ENCODE measurements around the gene MCUR1.
"Not testable (repeated sequence)": the region's sequence is repeated elsewhere in the genome, so short reads cannot be mapped to it uniquely, and the experiment has no call there.

MCUR1 gene

DNA sequence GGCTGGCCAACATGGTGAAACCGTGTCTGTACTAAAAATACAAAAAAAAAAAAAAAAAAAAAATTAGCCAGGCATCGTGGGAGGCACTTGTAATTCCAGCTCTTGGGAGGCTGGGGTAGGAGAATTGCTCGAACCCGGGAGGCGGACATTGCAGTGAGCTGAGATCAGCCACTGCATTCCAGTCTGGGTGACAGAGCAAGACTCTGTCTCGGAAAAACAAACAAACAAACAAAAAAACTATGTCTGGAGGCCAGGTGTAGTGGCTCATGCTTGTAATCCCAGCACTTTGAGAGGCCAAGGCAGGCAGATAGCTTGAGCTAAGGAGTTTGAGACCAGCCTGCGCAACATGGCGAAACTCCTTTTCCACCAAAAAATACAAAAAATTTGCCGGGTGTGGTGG is 38.9 kb downstream of the MCUR1 start:
- not testable (repeated sequence) for H3K4me3 Mint-ChIP-seq; H3K4me1 Mint-ChIP-seq (ENCODE audit: low read depth); H3K36me3 Mint-ChIP-seq (ENCODE audit: low read depth); H3K27ac Mint-ChIP-seq; H3K9me3 Mint-ChIP-seq; H3K27me3 Mint-ChIP-seq (ENCODE audit: low read depth)

- H3K36me3 Mint-ChIP-seq (ENCODE audit: low read depth); H3K27me3 Mint-ChIP-seq (ENCODE audit: low read depth); H3K4me1 Mint-ChIP-seq (ENCODE audit: low read depth); H3K9me3 Mint-ChIP-seq; H3K4me3 Mint-ChIP-seq; H3K27ac Mint-ChIP-seq: not testable (repeated sequence)
Observed at GRCh38 chr6:13772358-13773030, 41.9 kb downstream of the MCUR1 start.

DNA sequence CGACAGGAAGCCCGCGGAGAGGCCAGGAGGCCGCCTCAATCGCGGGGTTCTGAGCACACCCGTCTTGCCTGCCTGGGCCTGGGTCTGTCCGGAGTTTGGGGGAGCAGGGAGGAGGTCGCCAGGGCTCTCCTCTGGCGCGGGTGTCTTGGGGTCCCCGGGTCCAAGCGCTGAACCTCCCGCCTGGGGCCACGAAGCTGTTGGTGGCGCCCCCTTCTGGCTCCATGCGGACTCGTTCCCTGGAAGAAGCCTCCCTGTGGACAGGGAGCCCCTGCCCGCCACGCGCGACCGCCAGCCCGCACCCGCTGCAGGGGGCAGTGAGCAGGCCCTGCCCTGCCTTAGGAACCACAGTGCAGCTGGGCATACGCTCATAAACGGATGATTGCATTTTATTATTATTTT is 44.7 kb downstream of the MCUR1 start:
- no peaks in the 10 kb centered on the region for H3K9me3 Mint-ChIP-seq
- no peaks in the 10 kb centered on the region for H3K27me3 Mint-ChIP-seq (ENCODE audit: low read depth)
- no peaks in the 10 kb centered on the region for H3K36me3 Mint-ChIP-seq (ENCODE audit: low read depth)
- no peak overlapping the region for H3K4me3 Mint-ChIP-seq
- H3K27ac Mint-ChIP-seq, result no peak overlapping the region
- peaks cover 23% of the 10 kb centered on the region for H3K4me1 Mint-ChIP-seq (ENCODE audit: low read depth)

- Mint-ChIP-seq H3K27ac (peak overlapping the region; percentile 59), H3K4me3 (no peak overlapping the region), H3K36me3 (ENCODE audit: low read depth) (no peaks in the 10 kb centered on the region), H3K9me3 (no peaks in the 10 kb centered on the region), H3K4me1 (ENCODE audit: low read depth) (peaks cover 23% of the 10 kb centered on the region), H3K27me3 (ENCODE audit: low read depth) (no peaks in the 10 kb centered on the region)
Observed at GRCh38 chr6:13769034-13769654, 45.2 kb downstream of the MCUR1 start.

DNA sequence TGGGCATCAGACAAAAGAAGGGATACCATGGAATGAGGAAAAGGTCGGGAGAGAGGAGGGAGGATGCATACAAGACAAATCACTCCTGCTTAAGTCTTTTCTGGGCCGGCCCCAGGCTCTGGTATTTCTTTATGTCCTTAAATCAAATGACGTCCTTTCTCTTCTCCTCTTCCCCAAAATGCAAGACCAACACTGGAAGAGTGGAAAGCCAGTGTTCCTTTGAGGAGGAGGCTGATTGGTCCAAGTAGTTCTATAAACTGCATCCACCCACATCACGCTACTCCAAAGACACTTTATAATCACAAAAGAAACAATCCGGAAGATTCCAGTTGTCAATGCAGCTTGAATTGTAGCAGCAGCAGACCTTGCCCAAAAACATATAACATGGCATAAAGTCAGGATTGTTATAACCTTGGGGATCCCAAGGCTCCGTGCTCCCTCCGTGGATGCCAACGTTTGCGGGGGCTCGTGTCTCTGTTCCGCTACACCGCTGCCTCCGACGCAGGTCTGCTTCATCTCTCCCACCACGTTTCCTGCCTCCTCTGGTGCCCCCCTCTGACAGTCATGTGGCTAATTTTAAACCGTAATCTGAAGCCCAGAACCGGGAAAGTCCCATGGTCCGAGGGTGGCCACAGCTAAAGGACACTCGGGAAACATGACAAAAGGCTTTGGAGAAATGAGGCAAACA is 47.1 kb downstream of the MCUR1 start:
- Mint-ChIP-seq H3K27ac (no peak overlapping the region), H3K27me3 (ENCODE audit: low read depth) (no peaks in the 10 kb centered on the region), H3K4me3 (peak overlapping the region; percentile 3), H3K36me3 (ENCODE audit: low read depth) (peaks cover 2% of the 10 kb centered on the region), H3K4me1 (ENCODE audit: low read depth) (peaks cover 39% of the 10 kb centered on the region), H3K9me3 (no peaks in the 10 kb centered on the region)

GRCh38 chr6:13766201-13766634 is 48.1 kb downstream of the MCUR1 start:
- Mint-ChIP-seq H3K4me1 (ENCODE audit: low read depth) (peaks cover 46% of the 10 kb centered on the region), H3K4me3 (no peak overlapping the region), H3K36me3 (ENCODE audit: low read depth) (peaks cover 2% of the 10 kb centered on the region)

GRCh38 chr6:13765570-13765969 is 48.8 kb downstream of the MCUR1 start:
- Mint-ChIP-seq H3K4me1 (ENCODE audit: low read depth) (peaks cover 48% of the 10 kb centered on the region), H3K27me3 (ENCODE audit: low read depth) (no peaks in the 10 kb centered on the region), H3K27ac (no peak overlapping the region), H3K36me3 (ENCODE audit: low read depth) (peaks cover 2% of the 10 kb centered on the region), H3K4me3 (no peak overlapping the region), H3K9me3 (no peaks in the 10 kb centered on the region)

More at GRCh38 chr6:13766201-13766634, 48.1 kb downstream of the MCUR1 start:
- Mint-ChIP-seq H3K27me3 (ENCODE audit: low read depth) (no peaks in the 10 kb centered on the region), H3K27ac (no peak overlapping the region), H3K9me3 (no peaks in the 10 kb centered on the region)

DNA sequence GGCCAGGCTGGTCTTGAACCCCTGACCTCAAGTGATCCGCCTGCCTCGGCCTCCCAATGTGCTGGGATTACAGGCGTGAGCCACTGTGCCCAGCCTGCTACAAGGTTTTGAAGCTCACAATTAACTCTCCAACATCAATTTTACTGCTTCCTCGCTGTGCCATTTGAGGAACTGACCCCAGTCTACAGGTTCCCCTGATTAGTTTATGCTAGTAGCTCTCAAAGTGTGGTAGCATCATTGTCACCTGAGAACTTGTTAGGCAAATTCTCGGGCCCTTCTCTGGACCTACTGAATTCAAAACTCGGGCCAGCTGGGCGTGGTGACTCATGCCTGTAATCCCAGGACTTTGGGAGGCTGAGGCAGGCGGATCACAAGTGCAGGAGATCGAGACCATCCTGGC is 49.4 kb downstream of the MCUR1 start:
- Mint-ChIP-seq H3K9me3 (no peaks in the 10 kb centered on the region), H3K27me3 (ENCODE audit: low read depth) (no peaks in the 10 kb centered on the region), H3K4me3 (no peak overlapping the region), H3K36me3 (ENCODE audit: low read depth) (peaks cover 2% of the 10 kb centered on the region), H3K27ac (no peak overlapping the region), H3K4me1 (ENCODE audit: low read depth) (peaks cover 48% of the 10 kb centered on the region)

GRCh38 chr6:13763740-13764381 is 50.5 kb downstream of the MCUR1 start:
- peak overlapping the region; percentile 33 for H3K4me3 Mint-ChIP-seq
- no peaks in the 10 kb centered on the region for H3K27me3 Mint-ChIP-seq (ENCODE audit: low read depth)
- H3K36me3 Mint-ChIP-seq (ENCODE audit: low read depth), result peaks cover 2% of the 10 kb centered on the region
- peaks cover 48% of the 10 kb centered on the region for H3K4me1 Mint-ChIP-seq (ENCODE audit: low read depth)
- H3K9me3 Mint-ChIP-seq, result no peaks in the 10 kb centered on the region
- no peak overlapping the region for H3K27ac Mint-ChIP-seq

DNA sequence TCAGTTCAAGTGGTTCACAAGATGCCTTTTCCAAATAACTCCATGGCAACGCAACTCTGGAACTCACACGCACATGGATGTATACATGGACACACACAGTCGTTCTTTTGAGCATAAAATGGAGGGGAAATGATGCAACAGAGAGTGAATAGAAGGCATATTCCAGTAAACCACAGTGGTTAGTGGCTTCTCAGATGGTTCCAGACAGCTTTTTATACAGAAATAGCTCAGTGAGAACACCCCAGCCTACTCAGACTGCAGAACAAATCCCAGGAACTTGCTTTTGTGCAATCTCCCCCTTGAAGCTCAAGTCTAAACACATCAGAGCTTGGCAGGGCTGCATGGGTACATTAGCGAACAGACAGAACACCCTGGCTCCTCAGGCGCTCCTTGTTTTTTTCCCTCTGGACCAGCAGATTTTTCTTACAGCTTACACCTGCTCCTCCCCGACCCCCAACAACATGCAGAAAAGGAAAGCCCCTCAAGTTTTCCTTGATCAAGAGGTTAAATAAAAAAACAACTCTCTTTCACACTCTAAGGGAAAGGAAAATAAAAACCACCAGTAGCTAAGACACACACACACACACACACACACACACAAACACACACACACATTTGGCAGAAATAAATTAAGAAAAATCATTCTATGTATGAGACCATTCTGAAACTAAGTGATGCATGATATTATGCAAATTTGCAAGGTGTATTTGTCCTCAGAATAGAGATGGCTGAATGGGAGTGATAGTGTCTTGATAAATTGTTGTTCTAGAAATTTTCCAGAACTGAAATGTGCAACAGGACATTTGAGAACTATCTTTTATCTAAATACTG is 51.5 kb downstream of the MCUR1 start:
- Mint-ChIP-seq H3K4me3 (peak overlapping the region; percentile 75), H3K36me3 (ENCODE audit: low read depth) (peaks cover 2% of the 10 kb centered on the region)

GRCh38 chr6:13761361-13762036 is 52.9 kb downstream of the MCUR1 start:
- H3K4me1 Mint-ChIP-seq (ENCODE audit: low read depth), result peaks cover 39% of the 10 kb centered on the region
- no peak overlapping the region for H3K4me3 Mint-ChIP-seq
- H3K27me3 Mint-ChIP-seq (ENCODE audit: low read depth), result no peaks in the 10 kb centered on the region
- H3K27ac Mint-ChIP-seq, result peak overlapping the region; percentile 47
- H3K36me3 Mint-ChIP-seq (ENCODE audit: low read depth), result peaks cover 2% of the 10 kb centered on the region
- no peaks in the 10 kb centered on the region for H3K9me3 Mint-ChIP-seq

More for the DNA sequence above, 51.5 kb downstream of the MCUR1 start:
- peaks cover 48% of the 10 kb centered on the region for H3K4me1 Mint-ChIP-seq (ENCODE audit: low read depth)
- H3K27ac Mint-ChIP-seq, result peak overlapping the region; percentile 79
- no peaks in the 10 kb centered on the region for H3K27me3 Mint-ChIP-seq (ENCODE audit: low read depth)
- no peaks in the 10 kb centered on the region for H3K9me3 Mint-ChIP-seq

DNA sequence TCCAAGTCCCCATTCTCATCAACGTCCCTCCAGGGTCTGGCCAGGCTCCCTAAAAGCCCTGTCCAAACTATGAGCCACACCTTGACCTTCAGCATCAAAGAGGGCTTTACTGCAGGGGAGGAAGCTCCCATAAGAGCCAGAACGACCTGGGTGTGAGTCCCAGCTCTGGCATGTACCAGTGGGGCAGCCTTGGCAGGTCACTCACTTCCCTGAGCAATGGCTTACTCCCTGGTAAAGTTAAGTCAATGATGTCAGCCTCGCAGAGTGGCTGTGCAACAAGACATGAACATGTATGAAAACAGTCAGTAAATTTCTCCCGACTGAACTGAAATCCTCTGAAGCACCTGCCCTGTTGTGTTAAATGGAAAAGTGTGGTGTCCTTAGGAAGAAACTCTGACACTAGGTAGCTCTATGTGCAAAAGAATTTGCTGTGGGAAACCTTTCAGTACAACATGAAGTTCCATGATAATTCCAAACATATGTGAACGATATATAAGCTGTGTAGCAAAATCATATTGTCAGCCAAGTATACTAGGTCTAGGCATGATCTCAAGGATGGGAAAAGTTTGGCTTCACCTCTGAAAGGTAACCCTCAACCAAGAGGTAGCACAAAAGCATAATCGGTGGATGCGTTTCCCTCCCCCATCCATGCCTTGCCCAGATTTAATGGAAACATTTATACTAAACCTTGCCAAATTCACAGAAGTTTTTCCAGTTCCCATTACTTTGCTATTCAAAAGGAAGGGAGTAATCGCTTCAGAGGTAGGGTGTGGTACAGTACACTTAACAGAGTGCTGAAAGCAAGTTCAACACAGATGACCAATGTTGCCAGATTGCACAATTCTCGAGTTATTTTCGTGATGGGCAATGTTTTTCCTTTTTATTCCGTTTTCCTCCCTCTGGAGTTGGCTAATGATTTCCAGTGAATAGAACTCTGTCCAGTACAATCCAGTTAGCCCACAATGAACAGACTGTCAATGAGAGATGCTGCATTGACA is 53.8 kb downstream of the MCUR1 start:
- H3K9me3 Mint-ChIP-seq, result no peaks in the 10 kb centered on the region
- peaks cover 2% of the 10 kb centered on the region for H3K36me3 Mint-ChIP-seq (ENCODE audit: low read depth)
- peaks cover 32% of the 10 kb centered on the region for H3K4me1 Mint-ChIP-seq (ENCODE audit: low read depth)
- no peak overlapping the region for H3K27ac Mint-ChIP-seq
- no peaks in the 10 kb centered on the region for H3K27me3 Mint-ChIP-seq (ENCODE audit: low read depth)
- no peak overlapping the region for H3K4me3 Mint-ChIP-seq

DNA sequence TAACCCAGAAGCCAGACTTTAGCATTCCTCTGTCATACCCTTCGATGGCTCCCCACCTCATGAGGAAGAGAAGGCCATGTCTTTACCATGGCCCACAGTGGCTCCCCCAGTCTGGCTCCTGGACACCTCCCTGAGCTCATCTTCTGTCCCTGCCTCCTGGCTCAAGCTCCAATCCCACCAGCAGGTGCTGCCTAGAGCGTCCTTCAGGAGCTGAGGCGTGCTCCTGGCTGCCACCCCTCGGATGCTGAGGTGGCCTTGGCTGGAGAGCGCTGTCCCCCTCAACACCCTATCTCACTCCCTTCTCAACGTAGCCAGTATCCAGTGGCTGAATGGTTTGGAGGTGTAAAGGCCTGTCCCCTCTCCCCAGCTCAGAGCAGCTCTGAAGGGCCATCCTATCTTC is 55.3 kb downstream of the MCUR1 start:
- Mint-ChIP-seq H3K4me1 (ENCODE audit: low read depth) (peaks cover 28% of the 10 kb centered on the region), H3K36me3 (ENCODE audit: low read depth) (peaks cover 2% of the 10 kb centered on the region), H3K9me3 (no peaks in the 10 kb centered on the region), H3K27ac (peak overlapping the region; percentile 18), H3K27me3 (ENCODE audit: low read depth) (no peaks in the 10 kb centered on the region), H3K4me3 (no peak overlapping the region)
